HCT116 (cell line): ENCODE measurements around the gene CEP57. TPM values are rescaled to one million over a fixed set of nuclear protein-coding genes. Genes with fewer than 3 reads are reported as not detected.

ENCODE experiments used
- ATAC-seq: fragments of 200-7000 bp; cut with Tn5 transposase; 2 replicates; pipeline ENCODE4 v1.9.1; 2020; ENCODE audit warnings: mild to moderate bottlenecking, moderate library complexity
- BruUV-seq: library from RNA; stranded (reverse); fragments of 400-500 nt; replicated peaks from 2 replicates; lab custom pipeline; 2021; lab: Mats Ljungman, UMichigan
- CTCF ChIA-PET: fragments of 300-600 bp; sonication (Branson Sonifier 250); formaldehyde crosslinking; loops from one replicate; lab custom pipeline; 2021; ENCODE audit warnings: antibody characterized with exemption; lab: Charles Lee
- POLR2A ChIA-PET: fragments of 300-600, 350-600 bp; sonication (Branson Sonifier 250); formaldehyde crosslinking; loops from one replicate; lab custom pipeline; 2021; ENCODE audit warnings: antibody characterized with exemption; lab: Charles Lee
- RAD21 ChIA-PET, 2 experiments: fragments of 300-600 bp; sonication (Branson Sonifier 250); formaldehyde crosslinking; loops; one replicate each; lab custom pipeline; 2023; ENCODE audit warnings: low total read pairs in 2 of 2; ENCODE audit not compliant: uncharacterized antibody in 2 of 2, unreplicated experiment in 2 of 2, low non-redundant PET in 1 of 2; lab: Charles Lee
- DNase-seq: peaks from one replicate; pipeline ENCODE4 v3.0.0-alpha.2; 2010; ENCODE audit warnings: low read depth, low spot score
- H2AFZ ChIP-seq: fragments of 200-600 bp; shearing (Covaris generic), sonication (generic); 2 replicates; pipeline ENCODE4 v1.6.1; 2017; ENCODE audit warnings: low read depth, mixed run types, mixed read lengths, antibody characterized with exemption, low read length; ENCODE audit not compliant: poor library complexity, severe bottlenecking
- H3K27ac ChIP-seq: 2 replicates; pipeline ENCODE4 v1.5.1; 2012; ENCODE audit warnings: low read depth, low read length
- H3K27me3 ChIP-seq: fragments of 200-600 bp; sonication (generic); 2 replicates; pipeline ENCODE4 v1.6.1; 2016; ENCODE audit warnings: mixed run types, low read length, mixed read lengths; ENCODE audit not compliant: insufficient read depth
- H3K36me3 ChIP-seq, 2 experiments: fragments of 200-500 bp in 1 of 2; fragments of 200-600 bp in 1 of 2; sonication (Bioruptor generic) in 1 of 2; sonication (generic) in 1 of 2; 2 replicates each; pipeline versions ENCODE4 v1.5.1 to v1.6.1; 2014 to 2016; ENCODE audit warnings: low read length in 2 of 2, inconsistent platforms in 1 of 2, mixed read lengths in 1 of 2, mixed run types in 1 of 2; ENCODE audit not compliant: insufficient read depth in 2 of 2, control insufficient read depth in 1 of 2
- H3K4me1 ChIP-seq, 2 experiments: fragments of 200-600 bp in 1 of 2; sonication (generic) in 1 of 2; 2 replicates each; pipeline versions ENCODE4 v1.5.1 to v1.6.1; 2012 to 2017; ENCODE audit warnings: low read length in 2 of 2, inconsistent platforms in 1 of 2, mild to moderate bottlenecking in 1 of 2, mixed read lengths in 1 of 2, mixed run types in 1 of 2, moderate library complexity in 1 of 2; ENCODE audit not compliant: insufficient read depth in 2 of 2, control insufficient read depth in 1 of 2
- H3K4me2 ChIP-seq: fragments of 200-600 bp; sonication (generic); 2 replicates; pipeline ENCODE4 v1.6.1; 2017; ENCODE audit warnings: mixed run types, low read length, mixed read lengths
- H3K4me3 ChIP-seq, 2 experiments: fragments of 200-600 bp in 1 of 2; sonication (generic) in 1 of 2; replicated peaks in 1 of 2; 2 replicates each; pipeline ENCODE4 v1.5.1; 2011 to 2016; ENCODE audit warnings: low read length in 2 of 2, control low read depth in 1 of 2, low read depth in 1 of 2, mild to moderate bottlenecking in 1 of 2, mixed read lengths in 1 of 2, mixed run types in 1 of 2
- H3K79me2 ChIP-seq: fragments of 200-600 bp; sonication (generic); 2 replicates; pipeline ENCODE4 v1.6.1; 2017; ENCODE audit warnings: mild to moderate bottlenecking, mixed run types, low read length, moderate library complexity, mixed read lengths; ENCODE audit not compliant: insufficient read depth
- H3K9ac ChIP-seq: fragments of 200-600 bp; sonication (generic); 2 replicates; pipeline ENCODE4 v1.6.1; 2016; ENCODE audit warnings: low read length, mixed read lengths
- H3K9me2 ChIP-seq: fragments of 200-600 bp; sonication (generic), shearing (Covaris generic); 2 replicates; pipeline ENCODE4 v1.6.1; 2017; ENCODE audit warnings: mixed run types, mild to moderate bottlenecking, moderate library complexity; ENCODE audit not compliant: insufficient read depth
- H3K9me3 ChIP-seq, 2 experiments: fragments of 200-500 bp in 1 of 2; fragments of 200-600 bp in 1 of 2; sonication (Bioruptor generic) in 1 of 2; sonication (generic) in 1 of 2; 2 replicates each; pipeline ENCODE4 v1.6.1; 2014 to 2017; ENCODE audit warnings: low read length in 2 of 2, mixed read lengths in 2 of 2, inconsistent platforms in 1 of 2, low read depth in 1 of 2, mild to moderate bottlenecking in 1 of 2, mixed run types in 1 of 2, moderate library complexity in 1 of 2; ENCODE audit not compliant: control insufficient read depth in 1 of 2, insufficient read depth in 1 of 2
- H4K20me1 ChIP-seq: fragments of 200-600 bp; sonication (generic), shearing (Covaris generic); 2 replicates; pipeline ENCODE4 v1.6.1; 2017; ENCODE audit warnings: mixed run types, mild to moderate bottlenecking, moderate library complexity; ENCODE audit not compliant: insufficient read depth
- CEBPB ChIP-seq: IDR thresholded peaks from 2 replicates; pipeline ENCODE4 v1.6.1; 2012; ENCODE audit warnings: low read depth
- EGR1 ChIP-seq: IDR thresholded peaks from 2 replicates; pipeline ENCODE4 v1.6.1; 2012; ENCODE audit warnings: low read depth
- ELF1 ChIP-seq: IDR thresholded peaks from 2 replicates; pipeline ENCODE4 v1.6.1; 2012; ENCODE audit warnings: low read depth, borderline replicate concordance
- EZH2 ChIP-seq: fragments of 200-600 bp; sonication (generic); IDR thresholded peaks from 2 replicates; pipeline ENCODE4 v1.6.1; 2017; ENCODE audit warnings: antibody characterized with exemption, mixed run types
- EZH2phosphoT487 ChIP-seq: fragments of 200-600 bp; IDR thresholded peaks from 2 replicates; pipeline ENCODE4 v1.6.1; 2018; ENCODE audit warnings: antibody characterized with exemption, borderline replicate concordance
- FOSL1 ChIP-seq: IDR thresholded peaks from 2 replicates; pipeline ENCODE4 v1.6.1; 2012; ENCODE audit warnings: low read depth
- POLR2AphosphoS5 ChIP-seq: IDR thresholded peaks from 2 replicates; pipeline ENCODE4 v1.6.1; 2011; ENCODE audit warnings: mild to moderate bottlenecking, low read depth, low read length, moderate library complexity
- SIN3A ChIP-seq: IDR thresholded peaks from 2 replicates; pipeline ENCODE4 v1.6.1; 2012; ENCODE audit warnings: low read depth
- YY1 ChIP-seq: IDR thresholded peaks from 2 replicates; pipeline ENCODE4 v1.6.1; 2011; ENCODE audit warnings: low read length, low read depth, moderate library complexity, mild to moderate bottlenecking; ENCODE audit not compliant: insufficient replicate concordance; ENCODE audit errors: extremely low read depth
- intact Hi-C: fragments of 100-400 bp; cut with micrococcal nuclease; formaldehyde crosslinking; loops from 2 replicates; pipeline ENCODE4 v1.10.0; 2022
- total RNA-seq: library from RNA; stranded (reverse); gene quantifications from one replicate; pipeline ENCODE4 v1.2.1, GENCODE V29; 2021; ENCODE audit not compliant: unreplicated experiment
- TF ChIP-seq, protein P1 (sequence below): IDR thresholded peaks from 2 replicates; pipeline ENCODE4 v1.6.1; 2012
- TF ChIP-seq, protein P2 (sequence below), 3 experiments: fragments of 200-600 bp in 1 of 3; sonication (generic) in 1 of 3; IDR thresholded peaks in 2 of 3; conservative IDR thresholded peaks in 1 of 3; 2 replicates each; pipeline ENCODE4 v1.5.1; 2012 to 2017; ENCODE audit warnings: low read depth in 2 of 3, low read length in 2 of 3, antibody characterized with exemption in 1 of 3, borderline replicate concordance in 1 of 3, control low read depth in 1 of 3, mild to moderate bottlenecking in 1 of 3, mixed read lengths in 1 of 3, mixed run types in 1 of 3, moderate library complexity in 1 of 3; ENCODE audit not compliant: insufficient read depth in 1 of 3

Gene CEP57
- total RNA-seq, 1 experiment from 2014 or later, result 43.3 TPM

DNA sequence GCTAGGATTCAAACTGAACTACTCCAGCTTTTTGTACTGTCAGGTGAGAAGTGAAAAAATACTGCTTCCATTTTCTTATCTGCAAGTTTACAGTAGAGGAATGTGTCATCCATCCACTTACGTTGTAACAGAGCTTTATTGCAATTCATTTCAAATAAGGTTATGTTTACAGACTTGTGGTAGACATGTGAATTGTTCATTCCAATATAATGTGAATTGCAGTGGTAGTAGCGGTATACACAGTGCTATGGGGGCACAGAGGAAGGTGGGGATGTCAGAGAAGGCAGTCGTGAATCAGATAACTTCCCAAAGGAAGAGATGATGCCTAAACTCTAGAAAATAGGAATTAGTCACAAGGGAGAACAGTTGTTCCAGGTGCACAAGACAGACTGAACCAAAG, 42.5 kb downstream of the CEP57 start:
- Histone ChIP-seq H3K27ac (no peak overlapping the region), H3K9me3 (no peaks in the 10 kb centered on the region), H3K27me3 (no peaks in the 10 kb centered on the region), H3K79me2 (no peaks in the 10 kb centered on the region), H3K4me1 (no peaks in the 10 kb centered on the region), H3K9ac (no peak overlapping the region), H3K9me2 (no peaks in the 10 kb centered on the region), H4K20me1 (no peaks in the 10 kb centered on the region), H3K4me2 (no peak overlapping the region), H3K36me3 (peaks cover 22 to 32% of the 10 kb centered on the region in 2 experiments), H3K4me3 (no peak overlapping the region), H2AFZ (no peak overlapping the region)
- DNase-seq, result no peak
- ChIA-PET POLR2A (no interaction called here), CTCF (no interaction called here), RAD21 (no interaction called here)
- no TSS peak for BruUV-seq
- TF ChIP-seq, protein P1, sequence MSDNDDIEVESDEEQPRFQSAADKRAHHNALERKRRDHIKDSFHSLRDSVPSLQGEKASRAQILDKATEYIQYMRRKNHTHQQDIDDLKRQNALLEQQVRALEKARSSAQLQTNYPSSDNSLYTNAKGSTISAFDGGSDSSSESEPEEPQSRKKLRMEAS, result no peak
- TF ChIP-seq CEBPB (no peak), POLR2AphosphoS5 (no peak), EZH2phosphoT487 (no peak), EGR1 (no peak), SIN3A (no peak)
- TF ChIP-seq, protein P2, sequence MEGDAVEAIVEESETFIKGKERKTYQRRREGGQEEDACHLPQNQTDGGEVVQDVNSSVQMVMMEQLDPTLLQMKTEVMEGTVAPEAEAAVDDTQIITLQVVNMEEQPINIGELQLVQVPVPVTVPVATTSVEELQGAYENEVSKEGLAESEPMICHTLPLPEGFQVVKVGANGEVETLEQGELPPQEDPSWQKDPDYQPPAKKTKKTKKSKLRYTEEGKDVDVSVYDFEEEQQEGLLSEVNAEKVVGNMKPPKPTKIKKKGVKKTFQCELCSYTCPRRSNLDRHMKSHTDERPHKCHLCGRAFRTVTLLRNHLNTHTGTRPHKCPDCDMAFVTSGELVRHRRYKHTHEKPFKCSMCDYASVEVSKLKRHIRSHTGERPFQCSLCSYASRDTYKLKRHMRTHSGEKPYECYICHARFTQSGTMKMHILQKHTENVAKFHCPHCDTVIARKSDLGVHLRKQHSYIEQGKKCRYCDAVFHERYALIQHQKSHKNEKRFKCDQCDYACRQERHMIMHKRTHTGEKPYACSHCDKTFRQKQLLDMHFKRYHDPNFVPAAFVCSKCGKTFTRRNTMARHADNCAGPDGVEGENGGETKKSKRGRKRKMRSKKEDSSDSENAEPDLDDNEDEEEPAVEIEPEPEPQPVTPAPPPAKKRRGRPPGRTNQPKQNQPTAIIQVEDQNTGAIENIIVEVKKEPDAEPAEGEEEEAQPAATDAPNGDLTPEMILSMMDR (IDR thresholded peaks at IDR 0.05 in 2 of 3, conservative IDR thresholded peaks at IDR 0.05 in 1 of 3; ENCODE audit: borderline replicate concordance in 1 of 3, insufficient read depth in 1 of 3, low read depth in 2 of 3, low read length in 2 of 3), result no peak; a peak in 1 of 6 replicates
- intact Hi-C loops, result no loop called here
- no peak for ATAC-seq

DNA sequence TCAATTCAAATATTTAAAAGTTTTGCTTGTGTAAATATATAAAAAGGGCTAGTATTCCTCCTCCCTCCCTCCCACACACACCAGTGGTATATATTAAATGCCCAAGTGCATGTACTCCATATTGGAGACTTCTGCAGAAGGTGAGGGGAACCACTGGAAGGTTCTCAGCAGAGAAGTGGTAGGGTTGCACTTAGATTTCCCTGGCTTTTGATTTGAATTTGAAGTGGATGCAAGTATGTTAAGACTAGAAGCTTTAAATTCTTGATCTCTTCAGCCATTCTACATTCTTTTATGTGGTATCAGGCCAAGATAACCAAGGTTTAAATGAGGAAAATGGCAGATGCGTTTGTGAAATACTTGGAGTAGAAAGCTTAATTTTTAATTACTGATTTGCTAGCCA, 43.1 kb downstream of the CEP57 start:
- Histone ChIP-seq H3K4me1 (no peaks in the 10 kb centered on the region), H3K27ac (no peak overlapping the region), H3K4me3 (no peak overlapping the region), H3K4me2 (no peak overlapping the region), H3K9ac (no peak overlapping the region), H3K36me3 (peaks cover 20 to 38% of the 10 kb centered on the region in 2 experiments), H3K27me3 (no peaks in the 10 kb centered on the region), H3K9me3 (no peaks in the 10 kb centered on the region), H4K20me1 (no peaks in the 10 kb centered on the region), H2AFZ (no peak overlapping the region), H3K9me2 (no peaks in the 10 kb centered on the region), H3K79me2 (no peaks in the 10 kb centered on the region)
- ATAC-seq, result no peak
- no TSS peak for BruUV-seq
- POLR2A ChIA-PET, result no interaction called here
- TF ChIP-seq FOSL1 (no peak), EZH2 (no peak), ELF1 (no peak), YY1 (no peak)
- TF ChIP-seq, protein P1, result no peak
- intact Hi-C loops, result no loop called here
- CTCF ChIA-PET, result interaction anchor here (1.0 to 1.2 kb wide), 2 partner anchors 16 to 561 kb away, joined by 4 read pairs; no protein-coding TSS in a partner anchor
- DNase-seq, result no peak
- RAD21 ChIA-PET, result no interaction called here
